Thymus (tissue), 11 donors: Measurements from ENCODE around the gene SLC2A1. TPM values are rescaled to one million over a fixed set of nuclear protein-coding genes. Genes with fewer than 3 reads are reported as not detected.

Source experiments
- DNase-seq, 9 donors: peaks; one replicate each; pipeline ENCODE4 v3.0.0-alpha.2; 2013; ENCODE audit warnings: low spot score in 9 of 9, low read depth in 6 of 9, missing footprints in 1 of 9
- H3K27ac ChIP-seq, 2 donors: one replicate each; pipeline ENCODE4 v1.5.1; 2013; ENCODE audit warnings: control low read depth in 1 of 2, low read depth in 1 of 2, low read length in 1 of 2, mild to moderate bottlenecking in 1 of 2, moderate library complexity in 1 of 2
- H3K27me3 ChIP-seq, 2 donors: one replicate each; pipeline ENCODE4 v1.5.1; 2013; ENCODE audit warnings: low read length in 1 of 2; ENCODE audit not compliant: control insufficient read depth in 2 of 2, insufficient read depth in 1 of 2
- H3K36me3 ChIP-seq, 2 donors: one replicate each; pipeline ENCODE4 v1.5.1; 2013; ENCODE audit warnings: low read length in 1 of 2, mild to moderate bottlenecking in 1 of 2, moderate library complexity in 1 of 2; ENCODE audit not compliant: control insufficient read depth in 2 of 2, insufficient read depth in 2 of 2
- H3K4me1 ChIP-seq, 2 donors: one replicate each; pipeline ENCODE4 v1.5.1; 2013; ENCODE audit warnings: low read length in 2 of 2; ENCODE audit not compliant: control insufficient read depth in 2 of 2, insufficient read depth in 2 of 2
- H3K4me3 ChIP-seq, 2 donors: one replicate each; pipeline ENCODE4 v1.5.1; 2013; ENCODE audit warnings: low read length in 2 of 2, control low read depth in 1 of 2, mild to moderate bottlenecking in 1 of 2
- H3K9me3 ChIP-seq, 2 donors: one replicate each; pipeline ENCODE4 v1.5.1; 2013; ENCODE audit warnings: low read length in 1 of 2, mild to moderate bottlenecking in 1 of 2; ENCODE audit not compliant: control insufficient read depth in 2 of 2, insufficient read depth in 1 of 2
- WGBS: extraction: QIAGEN DNeasy Blood & Tissue Kit; methylation state at CpG from one replicate; pipeline ENCODE4 v1.1.7; 2013; 5-methylcytosine and 5-hydroxymethylcytosine counted together
- polyA plus RNA-seq: library from polyadenylated mRNA; stranded (reverse); fragments of 200-250 nt; gene quantifications from one replicate; pipeline ENCODE4 v1.2.3, GENCODE V29; 2013
- total RNA-seq: library from RNA; stranded (reverse); fragments of 120-200 nt; gene quantifications from one replicate; pipeline ENCODE4 v1.2.4, GENCODE V29; 2013
- donor health status: healthy.

SLC2A1 gene
- total and polyA plus RNA-seq, 2 donors = 15.9 to 23.7 TPM

- H3K36me3 ChIP-seq = peaks cover 16 to 23% of the 10 kb centered on the region in 2 donors
- peaks cover 0 to 7% of the 10 kb centered on the region in 2 donors for H3K9me3 ChIP-seq
- H3K27ac ChIP-seq = peak overlapping the region; percentile 34 to 55
- WGBS = 76% methylated on average over 9 of the region's 9 CpGs
- peaks cover 42 to 69% of the 10 kb centered on the region in 2 donors for H3K4me1 ChIP-seq
- no peaks in the 10 kb centered on the region for H3K27me3 ChIP-seq
- H3K4me3 ChIP-seq = no peak overlapping the region
- DNase-seq = peak in 1 of 9 donors; percentile 52
These were observed 9.2 kb downstream of the SLC2A1 start for GRCh38 chr1:42949312-42950115.

DNA sequence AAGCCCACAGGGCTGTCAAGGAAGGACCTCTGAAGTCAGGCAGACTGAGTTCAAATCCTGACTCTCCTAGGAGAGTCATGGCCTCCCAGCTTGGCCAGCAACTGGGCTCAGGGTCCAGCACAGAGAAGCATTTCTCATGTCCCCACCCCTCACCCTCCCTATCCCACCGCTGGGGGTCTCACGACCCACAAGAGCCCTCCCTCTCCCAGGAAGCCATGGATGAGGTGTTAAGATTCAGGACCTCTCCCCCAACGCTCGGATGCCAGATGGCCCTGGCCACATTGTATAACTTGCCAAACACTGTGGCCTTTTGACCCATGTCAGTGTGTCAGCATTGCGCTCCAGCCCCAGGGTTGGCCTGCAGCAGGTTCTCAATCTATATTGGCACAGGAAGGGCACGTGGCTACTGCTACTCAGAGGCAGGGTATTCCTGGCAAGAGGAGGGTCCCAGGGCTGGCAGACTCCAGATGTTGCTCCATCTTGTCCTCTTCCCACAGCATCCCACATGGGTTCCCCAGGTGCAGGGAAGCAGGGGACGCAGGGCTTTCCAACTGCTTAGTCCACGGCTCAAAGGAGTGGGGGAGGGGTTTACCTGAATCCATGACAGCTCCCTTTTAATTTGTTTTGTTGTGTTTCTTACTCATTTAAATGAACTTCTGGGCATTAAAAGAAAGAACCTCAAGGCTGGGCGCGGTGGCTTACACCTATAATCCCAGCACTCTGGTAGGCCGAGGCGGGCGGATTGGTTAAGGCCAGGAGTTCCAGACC lies 10.5 kb downstream of the SLC2A1 start:
- DNase-seq = no peak
- WGBS = 95% methylated on average over 13 of the region's 13 CpGs
- Histone ChIP-seq H3K9me3 (peaks cover 0 to 7% of the 10 kb centered on the region in 2 donors), H3K4me1 (peaks cover 54 to 74% of the 10 kb centered on the region in 2 donors), H3K36me3 (peaks cover 15 to 16% of the 10 kb centered on the region in 2 donors), H3K4me3 (no peak overlapping the region), H3K27ac (no peak overlapping the region), H3K27me3 (no peaks in the 10 kb centered on the region)

DNA sequence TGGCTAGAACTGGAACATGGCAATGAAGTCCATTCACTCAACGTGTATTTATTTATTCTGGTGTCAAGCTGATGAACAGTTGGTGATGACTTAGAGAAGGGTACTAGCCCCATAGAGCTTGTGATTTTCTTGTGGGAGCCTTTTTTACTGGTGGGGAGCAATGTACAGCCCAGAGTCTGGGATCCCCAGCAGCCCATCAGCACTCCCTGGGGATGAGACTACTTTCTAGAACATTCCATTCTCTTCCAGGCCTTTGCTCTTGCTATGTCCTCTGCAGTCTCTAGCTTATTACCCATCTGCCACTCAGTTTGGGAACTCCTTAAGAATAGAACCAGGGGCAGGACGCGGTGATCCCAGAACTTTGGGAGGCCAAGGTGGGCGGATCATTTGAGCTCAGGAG lies 11.6 kb downstream of the SLC2A1 start:
- DNase-seq = no peak
- Histone ChIP-seq H3K4me1 (peaks cover 50 to 74% of the 10 kb centered on the region in 2 donors), H3K4me3 (no peak overlapping the region), H3K9me3 (peaks cover 0 to 2% of the 10 kb centered on the region in 2 donors), H3K27me3 (no peaks in the 10 kb centered on the region), H3K27ac (no peak overlapping the region), H3K36me3 (peaks cover 12 to 19% of the 10 kb centered on the region in 2 donors)
- 97% methylated on average over 4 of the region's 4 CpGs for WGBS

DNA sequence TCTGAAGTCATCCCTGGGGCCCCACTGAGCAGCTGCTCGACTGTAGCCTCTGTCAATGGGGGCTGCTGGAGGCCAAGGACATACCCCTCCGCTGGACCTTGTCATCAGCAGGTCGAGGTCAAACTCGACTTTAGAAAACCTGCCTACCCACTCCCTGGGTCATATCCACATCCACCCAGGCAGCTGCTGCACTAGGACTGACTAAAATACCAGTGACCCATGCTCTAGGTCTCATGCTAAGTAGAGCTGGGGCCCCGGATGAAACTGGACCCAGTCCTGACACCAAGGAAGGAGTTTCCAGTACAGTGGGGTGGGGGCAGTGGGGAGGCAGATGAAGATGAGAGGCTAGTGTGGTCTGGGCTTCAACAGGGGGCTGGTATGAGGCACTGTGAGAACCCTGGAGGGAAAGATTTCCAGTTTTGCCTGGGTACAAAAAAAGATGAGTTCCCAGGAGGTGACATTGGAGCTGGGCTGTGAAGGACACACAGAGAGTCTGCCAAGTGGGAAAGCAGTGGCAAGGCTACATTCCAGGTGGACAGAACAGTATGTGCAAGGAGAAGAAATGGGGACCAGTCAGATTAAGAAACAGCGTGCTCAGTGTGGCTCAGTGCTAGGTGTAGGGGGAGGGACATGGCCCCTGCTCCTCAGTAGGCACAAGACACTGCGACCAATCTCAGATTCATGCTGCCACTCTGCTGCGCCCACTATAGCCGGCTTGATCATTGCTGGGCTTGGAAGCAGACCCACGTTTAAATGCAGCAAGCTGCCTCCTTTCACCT lies 12.4 kb downstream of the SLC2A1 start:
- H3K27ac ChIP-seq = peak overlapping the region in 1 of 2 donors; percentile 20
- H3K4me1 ChIP-seq = peaks cover 48 to 76% of the 10 kb centered on the region in 2 donors
- no peak overlapping the region for H3K4me3 ChIP-seq
- H3K9me3 ChIP-seq = peaks cover 0 to 2% of the 10 kb centered on the region in 2 donors
- H3K36me3 ChIP-seq = peaks cover 6 to 23% of the 10 kb centered on the region in 2 donors
- no peaks in the 10 kb centered on the region for H3K27me3 ChIP-seq
- no peak for DNase-seq
- WGBS = 89% methylated on average over 10 of the region's 10 CpGs

DNA sequence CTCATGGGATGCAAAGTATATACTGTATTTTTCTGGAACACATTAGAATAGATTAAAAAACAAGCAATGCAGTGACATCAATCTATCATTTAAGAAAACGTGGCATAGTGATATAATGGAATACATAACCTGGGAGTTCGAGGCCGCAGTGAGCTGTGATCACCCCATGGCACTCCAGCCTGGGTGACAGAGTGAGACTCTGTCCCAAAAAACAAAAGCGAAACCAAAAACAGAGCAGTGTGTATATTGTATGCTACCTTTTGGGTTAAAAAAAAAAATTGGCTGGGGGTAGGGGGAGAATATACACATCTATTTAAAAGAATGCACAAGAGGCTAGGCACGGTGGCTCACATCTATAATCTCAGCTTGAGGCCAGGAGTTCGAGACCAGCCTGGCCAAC lies 13.5 kb downstream of the SLC2A1 start:
- WGBS = 65% methylated on average over 6 of the region's 6 CpGs
- Histone ChIP-seq H3K9me3 (peaks cover 0 to 2% of the 10 kb centered on the region in 2 donors), H3K4me3 (no peak overlapping the region), H3K27ac (peak overlapping the region in 1 of 2 donors; percentile 82), H3K4me1 (peaks cover 52 to 83% of the 10 kb centered on the region in 2 donors), H3K27me3 (no peaks in the 10 kb centered on the region), H3K36me3 (peaks cover 11 to 27% of the 10 kb centered on the region in 2 donors)
- peak in 2 of 9 donors; percentile 36 to 53 for DNase-seq

DNA sequence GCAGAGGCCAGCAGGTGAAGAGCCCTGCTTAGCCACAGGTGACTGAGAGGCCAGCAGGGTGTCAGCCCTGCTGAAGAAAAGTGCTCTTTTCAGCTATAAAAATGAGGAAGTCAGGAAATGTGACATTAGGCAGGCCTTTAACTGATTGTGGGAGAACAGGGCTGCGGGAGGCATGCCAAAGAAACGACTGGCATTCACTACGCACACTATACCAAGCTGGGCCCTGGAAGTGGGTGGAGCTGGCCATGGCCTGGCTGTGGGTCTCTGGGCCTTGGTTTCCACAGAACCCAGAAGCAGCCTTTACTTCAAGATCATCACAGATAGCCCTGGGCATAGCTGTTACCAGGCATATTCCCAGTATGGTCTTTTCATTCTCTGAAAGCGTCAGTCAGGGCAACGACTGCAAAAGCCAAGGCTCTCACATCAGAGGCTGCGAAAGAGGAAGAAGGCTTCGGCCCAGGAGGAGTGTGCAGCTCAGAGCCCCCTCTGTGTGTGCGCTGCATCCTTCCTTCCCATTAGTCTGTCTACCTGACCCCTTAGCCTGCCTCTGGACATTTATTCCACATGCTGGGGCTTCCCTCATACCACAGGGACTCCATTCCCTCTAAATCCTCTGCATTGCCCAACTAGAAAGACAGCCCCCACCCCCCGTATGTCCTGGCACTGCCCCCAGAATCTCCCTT lies 14.3 kb downstream of the SLC2A1 start:
- Histone ChIP-seq H3K27ac (peak overlapping the region; percentile 62 to 82), H3K9me3 (peaks cover 0 to 2% of the 10 kb centered on the region in 2 donors), H3K4me1 (peaks cover 46 to 75% of the 10 kb centered on the region in 2 donors), H3K4me3 (no peak overlapping the region), H3K27me3 (no peaks in the 10 kb centered on the region), H3K36me3 (peaks cover 16 to 28% of the 10 kb centered on the region in 2 donors)
- WGBS = 36% methylated on average over 9 of the region's 9 CpGs
- DNase-seq = no peak

- DNase-seq = no peak
- Histone ChIP-seq H3K27ac (peak overlapping the region; percentile 77 to 82), H3K4me1 (peaks cover 43 to 69% of the 10 kb centered on the region in 2 donors), H3K9me3 (peaks cover 0 to 2% of the 10 kb centered on the region in 2 donors), H3K4me3 (no peak overlapping the region), H3K36me3 (peaks cover 23 to 33% of the 10 kb centered on the region in 2 donors), H3K27me3 (no peaks in the 10 kb centered on the region)
- WGBS = 88% methylated on average over 6 of the region's 6 CpGs
These were observed 14.9 kb downstream of the SLC2A1 start for GRCh38 chr1:42943728-42944127.

DNA sequence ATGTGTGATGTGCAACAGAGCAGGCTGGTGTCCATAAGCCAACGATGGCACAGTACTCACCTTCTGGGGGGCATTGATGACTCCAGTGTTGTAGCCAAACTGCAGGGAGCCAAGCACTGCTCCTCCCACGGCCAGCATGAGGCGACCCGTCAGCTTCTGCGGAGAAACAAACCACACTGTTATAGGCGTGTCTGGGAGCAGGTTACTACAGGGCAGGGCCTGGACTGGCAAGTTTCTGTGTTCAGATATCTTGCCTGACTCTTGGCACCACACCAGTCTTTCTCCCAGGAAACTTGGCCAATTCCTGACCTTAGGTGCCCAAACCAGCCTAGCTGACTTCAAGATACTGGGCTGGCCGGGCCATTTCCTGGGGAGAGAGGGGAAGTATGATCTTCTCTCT lies 15.5 kb downstream of the SLC2A1 start:
- 40% methylated on average over 7 of the region's 7 CpGs for WGBS
- Histone ChIP-seq H3K4me3 (no peak overlapping the region), H3K27ac (peak overlapping the region; percentile 77 to 82), H3K36me3 (peaks cover 28 to 35% of the 10 kb centered on the region in 2 donors), H3K9me3 (peaks cover 0 to 2% of the 10 kb centered on the region in 2 donors), H3K4me1 (peaks cover 43 to 67% of the 10 kb centered on the region in 2 donors), H3K27me3 (no peaks in the 10 kb centered on the region)
- peak in 1 of 9 donors; percentile 44 for DNase-seq
